SK-N-SH treated with all-trans-retinoic acid at 6 μM for 48 hours (cell line): Measurements from ENCODE around the gene AGPAT3.

Experiments
- ATAC-seq: fragments of 200-7000 bp; cut with Tn5 transposase; 3 replicates; pipeline ENCODE4 v1.9.1; 2020; ENCODE audit warnings: mild to moderate bottlenecking, moderate library complexity
- BACH2 ChIP-seq: fragments of 250-450 bp; sonication (Bioruptor Pico); IDR thresholded peaks from 2 replicates; pipeline ENCODE4 v1.9.0; 2021; ENCODE audit warnings: mild to moderate bottlenecking, borderline replicate concordance
- CSDC2 ChIP-seq: fragments of 250-450 bp; sonication (Bioruptor Pico); IDR thresholded peaks from 2 replicates; pipeline ENCODE4 v1.5.0; 2020; ENCODE audit warnings: mild to moderate bottlenecking, moderate library complexity
- CSRNP3 ChIP-seq: fragments of 250-450 bp; sonication (Bioruptor Pico); IDR thresholded peaks from 2 replicates; pipeline ENCODE4 v1.5.1; 2021; ENCODE audit warnings: mild to moderate bottlenecking, moderate library complexity
- ESRRG ChIP-seq: fragments of 250-450 bp; sonication (Bioruptor Pico); IDR thresholded peaks from 2 replicates; pipeline ENCODE4 v1.6.1; 2021; ENCODE audit warnings: mild to moderate bottlenecking
- GLIS3 ChIP-seq: fragments of 250-450 bp; sonication (Bioruptor Pico); IDR thresholded peaks from 2 replicates; pipeline ENCODE4 v1.5.0; 2020; ENCODE audit warnings: mild to moderate bottlenecking, moderate library complexity
- OSR1 ChIP-seq: fragments of 250-450 bp; sonication (Bioruptor Pico); IDR thresholded peaks from 2 replicates; pipeline ENCODE4 v1.8.0; 2022; ENCODE audit warnings: moderate library complexity, mild to moderate bottlenecking, inconsistent platforms
- PPARA ChIP-seq: fragments of 250-450 bp; sonication (Bioruptor Pico); IDR thresholded peaks from 2 replicates; pipeline ENCODE4 v1.5.0; 2020; ENCODE audit warnings: mild to moderate bottlenecking, borderline replicate concordance
- RARB ChIP-seq: fragments of 250-450 bp; sonication (Bioruptor Pico); IDR thresholded peaks from 2 replicates; pipeline ENCODE4 v1.8.0; 2021; ENCODE audit warnings: mild to moderate bottlenecking, moderate library complexity
- TCF4 ChIP-seq: fragments of 250-450 bp; sonication (Bioruptor Pico); IDR thresholded peaks from 2 replicates; pipeline ENCODE4 v1.8.0; 2021; ENCODE audit warnings: mild to moderate bottlenecking, moderate library complexity, borderline replicate concordance
- TOX ChIP-seq: fragments of 250-450 bp; sonication (Bioruptor Pico); IDR thresholded peaks from 2 replicates; pipeline ENCODE4 v1.8.0; 2021; ENCODE audit warnings: mild to moderate bottlenecking, moderate library complexity, borderline replicate concordance
- ZC3H10 ChIP-seq: fragments of 250-450 bp; sonication (Bioruptor Pico); IDR thresholded peaks from 2 replicates; pipeline ENCODE4 v1.5.1; 2021; ENCODE audit warnings: mild to moderate bottlenecking, moderate library complexity
- ZFP3 ChIP-seq: fragments of 250-450 bp; sonication (Bioruptor Pico); IDR thresholded peaks from 2 replicates; pipeline ENCODE4 v1.5.0; 2020; ENCODE audit warnings: mild to moderate bottlenecking, moderate library complexity
- ZFP30 ChIP-seq: fragments of 450-650 bp; formaldehyde crosslinking; IDR thresholded peaks from 2 replicates; pipeline ENCODE4 v1.5.0; 2022; ENCODE audit warnings: mild to moderate bottlenecking, moderate library complexity
- ZNF70 ChIP-seq: fragments of 450-650 bp; formaldehyde crosslinking; IDR thresholded peaks from 2 replicates; pipeline ENCODE4 v1.5.0; 2020; ENCODE audit warnings: mild to moderate bottlenecking, moderate library complexity
- ZNF8 ChIP-seq: fragments of 450-650 bp; formaldehyde crosslinking; IDR thresholded peaks from 2 replicates; pipeline ENCODE4 v1.5.0; 2020; ENCODE audit warnings: mild to moderate bottlenecking, moderate library complexity
- TF ChIP-seq, protein P1 (sequence below): fragments of 250-450 bp; sonication (Bioruptor Pico); IDR thresholded peaks from 2 replicates; pipeline ENCODE4 v1.5.1; 2020; ENCODE audit warnings: low read depth, mild to moderate bottlenecking, moderate library complexity
- TF ChIP-seq, protein P2 (sequence below): fragments of 250-450 bp; sonication (Bioruptor Pico); IDR thresholded peaks from 2 replicates; pipeline ENCODE4 v1.8.0; 2021; ENCODE audit warnings: low read depth, mild to moderate bottlenecking, moderate library complexity, borderline replicate concordance
- TF ChIP-seq, protein P3 (sequence below): fragments of 250-450 bp; sonication (Bioruptor Pico); IDR thresholded peaks from 2 replicates; pipeline ENCODE4 v1.5.0; 2020; ENCODE audit warnings: mild to moderate bottlenecking, moderate library complexity
- TF ChIP-seq, protein P4 (sequence below): fragments of 250-450 bp; sonication (Bioruptor Pico); IDR thresholded peaks from 2 replicates; pipeline ENCODE4 v1.8.0; 2020; ENCODE audit warnings: mild to moderate bottlenecking, moderate library complexity, borderline replicate concordance

Gene AGPAT3

GRCh38 chr21:43918385-43918947, 53.4 kb downstream of the AGPAT3 start:
- no peak for ATAC-seq
- TF ChIP-seq, protein P1, sequence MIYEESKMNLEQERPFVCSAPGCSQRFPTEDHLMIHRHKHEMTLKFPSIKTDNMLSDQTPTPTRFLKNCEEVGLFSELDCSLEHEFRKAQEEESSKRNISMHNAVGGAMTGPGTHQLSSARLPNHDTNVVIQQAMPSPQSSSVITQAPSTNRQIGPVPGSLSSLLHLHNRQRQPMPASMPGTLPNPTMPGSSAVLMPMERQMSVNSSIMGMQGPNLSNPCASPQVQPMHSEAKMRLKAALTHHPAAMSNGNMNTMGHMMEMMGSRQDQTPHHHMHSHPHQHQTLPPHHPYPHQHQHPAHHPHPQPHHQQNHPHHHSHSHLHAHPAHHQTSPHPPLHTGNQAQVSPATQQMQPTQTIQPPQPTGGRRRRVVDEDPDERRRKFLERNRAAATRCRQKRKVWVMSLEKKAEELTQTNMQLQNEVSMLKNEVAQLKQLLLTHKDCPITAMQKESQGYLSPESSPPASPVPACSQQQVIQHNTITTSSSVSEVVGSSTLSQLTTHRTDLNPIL (CRISPR knock-in tag): no peak
- TF ChIP-seq ZFP3 (no peak), OSR1 (CRISPR knock-in tag) (no peak), ZNF8 (CRISPR knock-in tag) (no peak), TOX (no peak), CSRNP3 (CRISPR knock-in tag) (no peak), RARB (no peak)
- TF ChIP-seq, protein P2, sequence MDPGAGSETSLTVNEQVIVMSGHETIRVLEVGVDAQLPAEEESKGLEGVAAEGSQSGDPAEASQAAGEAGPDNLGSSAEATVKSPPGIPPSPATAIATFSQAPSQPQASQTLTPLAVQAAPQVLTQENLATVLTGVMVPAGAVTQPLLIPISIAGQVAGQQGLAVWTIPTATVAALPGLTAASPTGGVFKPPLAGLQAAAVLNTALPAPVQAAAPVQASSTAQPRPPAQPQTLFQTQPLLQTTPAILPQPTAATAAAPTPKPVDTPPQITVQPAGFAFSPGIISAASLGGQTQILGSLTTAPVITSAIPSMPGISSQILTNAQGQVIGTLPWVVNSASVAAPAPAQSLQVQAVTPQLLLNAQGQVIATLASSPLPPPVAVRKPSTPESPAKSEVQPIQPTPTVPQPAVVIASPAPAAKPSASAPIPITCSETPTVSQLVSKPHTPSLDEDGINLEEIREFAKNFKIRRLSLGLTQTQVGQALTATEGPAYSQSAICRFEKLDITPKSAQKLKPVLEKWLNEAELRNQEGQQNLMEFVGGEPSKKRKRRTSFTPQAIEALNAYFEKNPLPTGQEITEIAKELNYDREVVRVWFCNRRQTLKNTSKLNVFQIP (CRISPR knock-in tag): no peak

GRCh38 chr21:43919283-43919682, 54.3 kb downstream of the AGPAT3 start:
- no peak for TF ChIP-seq ZNF8 (CRISPR knock-in tag)
- TF ChIP-seq ZC3H10: no peak
- TF ChIP-seq RARB: no peak
- TF ChIP-seq, protein P2 (CRISPR knock-in tag): no peak
- no peak for TF ChIP-seq BACH2 (CRISPR knock-in tag)
- no peak for TF ChIP-seq TOX
- TF ChIP-seq, protein P3, sequence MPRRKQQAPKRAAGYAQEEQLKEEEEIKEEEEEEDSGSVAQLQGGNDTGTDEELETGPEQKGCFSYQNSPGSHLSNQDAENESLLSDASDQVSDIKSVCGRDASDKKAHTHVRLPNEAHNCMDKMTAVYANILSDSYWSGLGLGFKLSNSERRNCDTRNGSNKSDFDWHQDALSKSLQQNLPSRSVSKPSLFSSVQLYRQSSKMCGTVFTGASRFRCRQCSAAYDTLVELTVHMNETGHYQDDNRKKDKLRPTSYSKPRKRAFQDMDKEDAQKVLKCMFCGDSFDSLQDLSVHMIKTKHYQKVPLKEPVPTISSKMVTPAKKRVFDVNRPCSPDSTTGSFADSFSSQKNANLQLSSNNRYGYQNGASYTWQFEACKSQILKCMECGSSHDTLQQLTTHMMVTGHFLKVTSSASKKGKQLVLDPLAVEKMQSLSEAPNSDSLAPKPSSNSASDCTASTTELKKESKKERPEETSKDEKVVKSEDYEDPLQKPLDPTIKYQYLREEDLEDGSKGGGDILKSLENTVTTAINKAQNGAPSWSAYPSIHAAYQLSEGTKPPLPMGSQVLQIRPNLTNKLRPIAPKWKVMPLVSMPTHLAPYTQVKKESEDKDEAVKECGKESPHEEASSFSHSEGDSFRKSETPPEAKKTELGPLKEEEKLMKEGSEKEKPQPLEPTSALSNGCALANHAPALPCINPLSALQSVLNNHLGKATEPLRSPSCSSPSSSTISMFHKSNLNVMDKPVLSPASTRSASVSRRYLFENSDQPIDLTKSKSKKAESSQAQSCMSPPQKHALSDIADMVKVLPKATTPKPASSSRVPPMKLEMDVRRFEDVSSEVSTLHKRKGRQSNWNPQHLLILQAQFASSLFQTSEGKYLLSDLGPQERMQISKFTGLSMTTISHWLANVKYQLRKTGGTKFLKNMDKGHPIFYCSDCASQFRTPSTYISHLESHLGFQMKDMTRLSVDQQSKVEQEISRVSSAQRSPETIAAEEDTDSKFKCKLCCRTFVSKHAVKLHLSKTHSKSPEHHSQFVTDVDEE: no peak
- no peak for TF ChIP-seq ZNF70
- TF ChIP-seq ZFP3: no peak
- TF ChIP-seq GLIS3 (CRISPR knock-in tag): no peak
- no peak for TF ChIP-seq CSDC2 (CRISPR knock-in tag)
- no peak for TF ChIP-seq PPARA (CRISPR knock-in tag)
- no peak for ATAC-seq

- ATAC-seq: no peak
- TF ChIP-seq ZFP30 (CRISPR knock-in tag) (no peak), ZC3H10 (no peak), ESRRG (CRISPR knock-in tag) (no peak), TOX (no peak), CSDC2 (CRISPR knock-in tag) (no peak), TCF4 (CRISPR knock-in tag) (no peak), GLIS3 (CRISPR knock-in tag) (no peak), RARB (no peak)
- TF ChIP-seq, protein P1 (CRISPR knock-in tag): no peak
- TF ChIP-seq, protein P4, sequence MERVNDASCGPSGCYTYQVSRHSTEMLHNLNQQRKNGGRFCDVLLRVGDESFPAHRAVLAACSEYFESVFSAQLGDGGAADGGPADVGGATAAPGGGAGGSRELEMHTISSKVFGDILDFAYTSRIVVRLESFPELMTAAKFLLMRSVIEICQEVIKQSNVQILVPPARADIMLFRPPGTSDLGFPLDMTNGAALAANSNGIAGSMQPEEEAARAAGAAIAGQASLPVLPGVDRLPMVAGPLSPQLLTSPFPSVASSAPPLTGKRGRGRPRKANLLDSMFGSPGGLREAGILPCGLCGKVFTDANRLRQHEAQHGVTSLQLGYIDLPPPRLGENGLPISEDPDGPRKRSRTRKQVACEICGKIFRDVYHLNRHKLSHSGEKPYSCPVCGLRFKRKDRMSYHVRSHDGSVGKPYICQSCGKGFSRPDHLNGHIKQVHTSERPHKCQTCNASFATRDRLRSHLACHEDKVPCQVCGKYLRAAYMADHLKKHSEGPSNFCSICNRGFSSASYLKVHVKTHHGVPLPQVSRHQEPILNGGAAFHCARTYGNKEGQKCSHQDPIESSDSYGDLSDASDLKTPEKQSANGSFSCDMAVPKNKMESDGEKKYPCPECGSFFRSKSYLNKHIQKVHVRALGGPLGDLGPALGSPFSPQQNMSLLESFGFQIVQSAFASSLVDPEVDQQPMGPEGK: no peak
- TF ChIP-seq, protein P3: no peak
Measured at GRCh38 chr21:43919871-43920801, 55.1 kb downstream of the AGPAT3 start.
